Stimulated activated naive B cell treated with anti-CD40 and anti-IgM and Interleukin-4, amounts not matched to agents 10 μg/mL and 1 μg/mL and 100 μg/mL, for 72 hours (primary cell): ENCODE results near the gene TRAPPC3.

Experiments
- ATAC-seq, 2 donors: fragments of 150-1000 bp; cut with Tn5 transposase; replicated peaks; 2 replicates each; pipeline ENCODE4 v1.10.0; 2021; ENCODE audit warnings: moderate library complexity in 1 of 2
- DNase-seq: peaks from one replicate; pipeline ENCODE4 v3.0.0; 2021
- H3K27ac Mint-ChIP-seq: one replicate; pipeline ENCODE4 v1.8.0; 2022; ENCODE audit warnings: mild to moderate bottlenecking, mixed read lengths
- H3K27me3 Mint-ChIP-seq, 2 donors: one replicate each; pipeline ENCODE4 v1.8.0; 2022; ENCODE audit warnings: mixed read lengths in 2 of 2
- H3K36me3 Mint-ChIP-seq, 2 donors: one replicate each; pipeline ENCODE4 v1.8.0; 2022; ENCODE audit warnings: mixed read lengths in 2 of 2, mild to moderate bottlenecking in 1 of 2
- H3K4me1 Mint-ChIP-seq, 2 donors: one replicate each; pipeline ENCODE4 v1.8.0; 2022; ENCODE audit warnings: mixed read lengths in 2 of 2, mild to moderate bottlenecking in 1 of 2
- H3K4me3 Mint-ChIP-seq, 2 donors: one replicate each; pipeline ENCODE4 v1.8.0; 2022; ENCODE audit warnings: mild to moderate bottlenecking in 2 of 2, mixed read lengths in 2 of 2, moderate library complexity in 1 of 2
- H3K9me3 Mint-ChIP-seq, 2 donors: one replicate each; pipeline ENCODE4 v1.8.0; 2022; ENCODE audit warnings: mixed read lengths in 2 of 2, mild to moderate bottlenecking in 1 of 2

TRAPPC3 gene

DNA sequence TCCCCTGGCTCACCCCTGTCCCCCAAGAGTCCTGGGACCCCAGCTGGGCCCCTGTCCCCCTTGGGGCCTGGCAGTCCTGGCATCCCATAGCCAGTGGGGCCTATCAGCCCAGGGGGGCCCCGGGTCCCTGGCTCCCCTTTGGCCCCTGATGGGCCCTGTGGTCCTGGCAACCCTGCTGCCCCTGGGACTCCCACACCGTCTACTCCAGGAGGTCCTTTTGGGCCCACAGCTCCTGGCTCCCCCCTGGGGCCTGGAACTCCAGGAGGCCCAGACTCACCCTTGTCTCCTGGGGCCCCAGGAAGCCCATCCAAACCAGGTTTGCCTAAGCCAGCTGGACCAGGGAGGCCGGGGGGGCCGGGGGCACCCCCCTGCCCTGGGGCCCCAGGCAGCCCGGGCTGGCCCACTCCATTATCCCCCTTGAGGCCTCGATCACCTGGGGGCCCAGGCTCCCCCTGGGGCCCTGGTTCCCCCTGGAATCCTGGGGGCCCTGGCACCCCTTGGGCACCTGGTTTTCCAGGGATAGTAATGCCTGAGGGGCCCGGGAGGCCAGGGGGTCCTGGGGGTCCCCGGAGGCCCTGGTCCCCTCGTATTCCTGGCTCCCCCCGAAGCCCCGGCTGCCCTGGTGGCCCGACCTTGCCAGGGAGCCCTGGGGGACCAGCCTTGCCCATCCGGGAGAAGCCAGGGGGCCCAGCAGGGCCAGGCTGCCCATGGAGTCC, 50.5 kb downstream of the TRAPPC3 start:
- H3K4me3 Mint-ChIP-seq, result no peak overlapping the region
- H3K4me1 Mint-ChIP-seq, result peaks cover 0 to 11% of the 10 kb centered on the region in 2 donors
- DNase-seq (no peak), ATAC-seq (no peak)
- no peaks in the 10 kb centered on the region for H3K27me3 Mint-ChIP-seq
- no peaks in the 10 kb centered on the region for H3K9me3 Mint-ChIP-seq
- no peak overlapping the region for H3K27ac Mint-ChIP-seq
- H3K36me3 Mint-ChIP-seq, result peaks cover 8 to 9% of the 10 kb centered on the region in 2 donors

DNA sequence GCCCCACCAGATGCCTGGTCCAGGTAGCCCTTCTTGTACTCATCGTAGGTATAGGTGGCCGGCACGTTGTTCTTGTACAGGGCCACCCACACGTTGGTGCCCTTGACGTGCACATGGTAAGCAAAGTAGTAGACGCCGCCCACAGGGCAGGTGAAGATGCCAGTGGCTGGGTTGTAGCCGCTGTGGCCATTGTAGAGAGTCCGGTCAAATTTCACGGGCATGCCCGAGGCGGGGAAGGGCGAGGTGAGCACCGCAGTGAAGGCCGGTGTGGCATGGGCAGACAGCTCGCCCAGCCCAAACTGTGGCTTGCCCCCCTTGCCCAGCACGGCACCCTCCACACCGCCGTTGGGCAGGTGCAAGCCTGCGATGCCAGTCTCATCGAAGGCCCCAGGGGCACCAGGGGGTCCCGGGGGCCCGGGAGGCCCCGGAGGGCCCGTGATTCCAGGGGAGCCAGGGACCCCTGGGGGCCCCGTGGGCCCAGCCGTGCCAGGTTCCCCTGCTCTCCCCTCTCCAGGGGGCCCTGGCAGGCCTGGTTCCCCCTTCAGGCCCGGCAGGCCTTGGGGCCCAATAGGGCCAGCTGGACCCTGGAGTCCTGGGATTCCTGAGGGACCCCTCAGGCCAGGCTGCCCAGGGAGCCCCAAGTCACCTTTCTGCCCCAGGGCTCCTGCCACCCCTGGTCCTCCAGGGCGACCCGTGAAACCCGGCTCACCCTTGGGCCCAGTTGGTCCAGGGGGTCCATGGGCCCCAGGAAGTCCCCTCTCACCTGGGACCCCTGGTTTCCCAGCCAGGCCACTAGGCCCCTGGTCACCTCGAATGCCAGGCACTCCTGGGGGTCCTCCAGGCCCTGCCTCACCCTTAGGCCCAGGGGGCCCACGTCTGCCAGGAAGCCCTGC, 51.3 kb downstream of the TRAPPC3 start:
- DNase-seq, result no peak
- Mint-ChIP-seq H3K27ac (no peak overlapping the region), H3K4me3 (no peak overlapping the region)

DNA sequence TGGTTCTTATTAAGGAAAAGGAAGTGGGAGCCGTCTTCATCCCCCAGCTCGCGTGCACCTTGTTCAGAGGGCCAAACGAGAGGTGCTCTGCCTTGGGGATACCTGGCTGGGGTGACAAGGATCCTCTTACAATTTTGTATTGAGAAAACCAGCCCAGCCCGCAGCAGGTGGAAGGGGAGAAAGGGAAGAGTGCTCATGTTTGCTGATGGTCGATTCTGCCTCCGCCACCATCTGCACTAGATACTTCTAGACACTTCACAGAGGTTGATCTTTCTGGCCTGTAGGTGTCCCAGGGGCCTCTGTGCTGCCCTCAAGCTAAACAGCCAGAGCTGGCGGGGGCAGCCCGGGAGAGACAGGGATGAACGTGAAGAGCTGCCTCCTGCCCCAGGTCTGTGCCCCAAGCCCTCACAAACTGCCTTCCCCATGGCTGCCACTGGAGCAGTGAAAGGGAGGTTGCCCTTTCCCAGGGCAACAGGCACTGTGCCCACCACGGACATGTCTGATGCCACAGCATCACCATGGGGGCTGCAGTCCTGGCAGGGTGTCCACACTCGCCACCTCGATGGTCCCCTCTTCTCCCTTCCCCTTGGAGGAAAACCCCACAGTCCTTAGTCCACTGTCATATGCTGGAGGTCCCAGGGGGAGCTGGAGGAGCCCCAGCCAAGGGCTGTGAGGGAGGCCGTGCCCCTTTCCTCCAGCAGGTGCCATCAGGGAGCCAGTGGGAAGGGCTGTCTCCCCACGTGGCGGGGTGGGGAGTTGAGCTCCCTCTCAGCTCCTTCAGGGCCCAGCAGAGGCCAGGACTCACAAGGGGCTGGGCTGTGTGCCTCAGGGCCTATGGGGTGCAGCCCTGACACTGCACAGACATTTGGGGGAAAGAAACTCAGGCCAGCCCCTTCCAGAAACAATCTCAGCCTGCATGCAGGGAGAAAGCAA, 52.5 kb downstream of the TRAPPC3 start:
- Mint-ChIP-seq H3K27me3 (no peaks in the 10 kb centered on the region), H3K4me3 (no peak overlapping the region), H3K36me3 (peaks cover 21 to 27% of the 10 kb centered on the region in 2 donors), H3K27ac (peak overlapping the region; percentile 60), H3K4me1 (peaks cover 2 to 18% of the 10 kb centered on the region in 2 donors), H3K9me3 (no peaks in the 10 kb centered on the region)
- DNase-seq (no peak), ATAC-seq (no peak)

More for the DNA sequence above, 51.3 kb downstream of the TRAPPC3 start:
- H3K27me3 Mint-ChIP-seq, result no peaks in the 10 kb centered on the region
- no peaks in the 10 kb centered on the region for H3K9me3 Mint-ChIP-seq
- peaks cover 0 to 18% of the 10 kb centered on the region in 2 donors for H3K4me1 Mint-ChIP-seq
- ATAC-seq, result no peak
- H3K36me3 Mint-ChIP-seq, result peaks cover 15% of the 10 kb centered on the region in 2 donors

DNA sequence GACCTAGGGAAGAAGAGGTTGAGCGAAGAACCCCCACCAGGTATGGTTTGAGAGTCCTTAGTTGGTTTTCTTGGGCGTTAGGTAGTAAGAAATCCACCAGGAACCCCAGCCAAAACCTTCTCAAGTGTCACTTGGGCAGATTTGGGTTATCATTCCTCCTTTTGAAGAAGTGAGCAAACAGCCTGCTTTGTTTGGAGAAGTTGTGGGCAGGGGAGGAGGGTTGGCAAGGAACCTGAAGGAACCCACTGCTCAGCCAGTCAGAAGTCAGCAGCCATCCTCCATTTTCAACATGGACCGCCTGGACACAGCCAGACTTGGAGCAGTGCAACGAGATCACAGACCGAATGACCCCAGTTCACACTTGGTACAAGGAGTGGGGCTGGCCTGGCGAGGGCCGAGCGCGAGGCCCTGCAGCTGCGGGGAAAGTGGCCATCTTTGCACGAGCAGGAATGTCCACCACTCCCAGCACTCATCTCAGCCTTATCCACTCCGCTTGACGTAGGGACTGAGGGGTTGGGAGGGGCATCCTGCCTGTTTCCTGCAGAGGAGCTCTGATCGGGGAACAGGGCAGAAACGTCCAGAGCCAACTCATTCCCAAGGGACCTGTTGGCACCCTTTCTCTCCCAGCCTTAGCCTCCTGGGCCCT, 53.4 kb downstream of the TRAPPC3 start:
- ATAC-seq (no peak), DNase-seq (no peak)
- peaks cover 5 to 26% of the 10 kb centered on the region in 2 donors for H3K4me1 Mint-ChIP-seq
- peaks cover 22 to 36% of the 10 kb centered on the region in 2 donors for H3K36me3 Mint-ChIP-seq
- H3K27ac Mint-ChIP-seq, result no peak overlapping the region
- H3K4me3 Mint-ChIP-seq, result no peak overlapping the region
- H3K27me3 Mint-ChIP-seq, result no peaks in the 10 kb centered on the region
- no peaks in the 10 kb centered on the region for H3K9me3 Mint-ChIP-seq

DNA sequence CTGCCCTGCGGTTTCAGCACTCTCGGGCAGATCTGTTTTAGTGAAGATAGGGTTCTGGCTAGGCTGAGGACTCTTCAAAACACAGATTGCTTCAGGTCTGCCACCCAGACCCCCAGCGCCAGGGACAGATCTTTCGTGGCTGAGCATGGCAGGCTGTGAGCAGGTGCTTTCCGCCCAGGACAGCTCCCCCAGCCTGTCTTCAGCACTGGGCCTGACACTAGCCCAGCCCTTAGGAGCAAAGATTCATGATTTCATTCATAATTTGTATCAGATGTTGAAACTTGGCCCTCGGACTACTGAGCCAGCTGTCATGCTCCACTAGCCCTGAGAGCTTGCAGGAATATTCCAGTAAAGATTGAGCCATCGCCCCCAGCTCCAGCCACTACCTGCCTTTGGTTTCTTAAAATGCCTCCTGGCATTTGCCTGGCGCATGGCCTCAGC, 54.6 kb downstream of the TRAPPC3 start:
- no peak overlapping the region for H3K4me3 Mint-ChIP-seq
- H3K9me3 Mint-ChIP-seq, result no peaks in the 10 kb centered on the region
- H3K27me3 Mint-ChIP-seq, result no peaks in the 10 kb centered on the region
- H3K36me3 Mint-ChIP-seq, result peaks cover 27 to 42% of the 10 kb centered on the region in 2 donors
- H3K4me1 Mint-ChIP-seq, result peaks cover 11 to 29% of the 10 kb centered on the region in 2 donors
- H3K27ac Mint-ChIP-seq, result no peak overlapping the region
- ATAC-seq (no peak), DNase-seq (no peak)

GRCh38 chr1:36093929-36094328, 55.4 kb downstream of the TRAPPC3 start:
- ATAC-seq (no peak), DNase-seq (no peak)
- Mint-ChIP-seq H3K36me3 (peaks cover 29 to 46% of the 10 kb centered on the region in 2 donors), H3K9me3 (no peaks in the 10 kb centered on the region), H3K4me1 (peaks cover 15 to 32% of the 10 kb centered on the region in 2 donors), H3K27me3 (no peaks in the 10 kb centered on the region), H3K4me3 (no peak overlapping the region), H3K27ac (no peak overlapping the region)

GRCh38 chr1:36093226-36093625, 56.1 kb downstream of the TRAPPC3 start:
- DNase-seq, result no peak
- Mint-ChIP-seq H3K4me3 (no peak overlapping the region), H3K36me3 (peaks cover 29 to 46% of the 10 kb centered on the region in 2 donors), H3K9me3 (no peaks in the 10 kb centered on the region), H3K27me3 (no peaks in the 10 kb centered on the region), H3K4me1 (peaks cover 15 to 32% of the 10 kb centered on the region in 2 donors), H3K27ac (no peak overlapping the region)
- no peak for ATAC-seq

DNA sequence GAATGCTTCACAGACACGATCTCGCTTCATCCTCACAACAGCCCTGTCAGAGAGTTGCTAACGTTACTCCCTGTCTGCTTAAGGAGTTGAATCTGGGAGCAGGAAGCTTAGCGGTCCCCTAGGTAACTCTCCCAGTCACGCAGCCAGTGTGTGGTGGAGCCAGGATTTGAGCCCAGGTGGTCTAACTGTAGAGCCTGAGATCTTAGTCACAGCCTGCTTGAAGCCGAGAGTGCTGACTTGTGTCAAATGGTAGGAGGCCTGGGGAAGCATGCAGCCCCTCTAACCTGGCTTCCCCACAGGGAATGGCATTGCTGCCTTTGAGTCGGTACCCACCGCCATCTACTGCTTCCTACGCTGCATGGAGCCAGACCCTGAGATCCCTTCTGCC, 56.5 kb downstream of the TRAPPC3 start:
- Mint-ChIP-seq H3K4me1 (peaks cover 15 to 32% of the 10 kb centered on the region in 2 donors), H3K36me3 (peaks cover 29 to 46% of the 10 kb centered on the region in 2 donors), H3K27ac (no peak overlapping the region)

DNA sequence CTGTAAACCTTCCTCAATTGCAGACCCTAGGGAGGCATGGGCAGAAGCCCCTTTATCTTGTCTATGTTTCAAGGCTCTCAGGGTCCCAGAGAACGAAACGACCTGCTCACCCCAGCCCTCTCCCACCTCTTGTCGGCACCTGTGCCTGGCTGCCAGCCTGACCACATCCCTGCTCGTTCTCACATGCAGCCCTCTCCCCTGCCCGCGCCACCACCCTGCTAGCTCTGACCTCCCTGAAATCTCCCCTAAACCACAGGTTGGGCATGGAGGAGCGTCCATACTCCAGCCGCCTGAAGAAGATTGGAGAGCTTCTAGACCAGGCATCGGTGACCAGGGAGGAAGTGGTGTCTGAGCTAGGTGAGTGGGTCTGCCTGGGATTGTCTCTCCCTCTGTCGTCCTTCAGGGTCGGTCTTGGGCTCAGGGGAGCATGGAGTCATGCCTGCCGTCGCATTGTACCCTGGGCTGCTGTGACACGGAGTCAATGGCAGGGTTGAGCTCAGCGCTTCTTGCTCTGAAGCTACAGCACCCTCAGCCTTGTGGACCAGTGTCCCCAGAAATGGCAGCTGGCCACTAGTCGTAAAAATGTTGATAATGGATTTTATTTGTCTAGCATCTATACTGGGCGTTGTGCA, 57.0 kb downstream of the TRAPPC3 start:
- no peak overlapping the region for H3K27ac Mint-ChIP-seq
- ATAC-seq (no peak), DNase-seq (no peak)
- peaks cover 26 to 46% of the 10 kb centered on the region in 2 donors for H3K36me3 Mint-ChIP-seq
- no peak overlapping the region for H3K4me3 Mint-ChIP-seq
- no peaks in the 10 kb centered on the region for H3K9me3 Mint-ChIP-seq
- no peaks in the 10 kb centered on the region for H3K27me3 Mint-ChIP-seq
- H3K4me1 Mint-ChIP-seq, result peaks cover 15 to 32% of the 10 kb centered on the region in 2 donors

More for the DNA sequence above, 56.5 kb downstream of the TRAPPC3 start:
- no peaks in the 10 kb centered on the region for H3K9me3 Mint-ChIP-seq
- no peak for ATAC-seq
- no peak overlapping the region for H3K4me3 Mint-ChIP-seq
- no peaks in the 10 kb centered on the region for H3K27me3 Mint-ChIP-seq
- no peak for DNase-seq

GRCh38 chr1:36091698-36092097, 57.6 kb downstream of the TRAPPC3 start:
- H3K27ac Mint-ChIP-seq, result no peak overlapping the region

GRCh38 chr1:36091141-36091540, 58.1 kb downstream of the TRAPPC3 start:
- Mint-ChIP-seq H3K27ac (no peak overlapping the region), H3K27me3 (no peaks in the 10 kb centered on the region), H3K36me3 (peaks cover 26 to 37% of the 10 kb centered on the region in 2 donors), H3K4me3 (no peak overlapping the region), H3K9me3 (no peaks in the 10 kb centered on the region), H3K4me1 (peaks cover 15 to 28% of the 10 kb centered on the region in 2 donors)
- ATAC-seq (no peak), DNase-seq (no peak)

More at GRCh38 chr1:36091698-36092097, 57.6 kb downstream of the TRAPPC3 start:
- no peaks in the 10 kb centered on the region for H3K27me3 Mint-ChIP-seq
- H3K4me3 Mint-ChIP-seq, result no peak overlapping the region
- peaks cover 26 to 41% of the 10 kb centered on the region in 2 donors for H3K36me3 Mint-ChIP-seq
- DNase-seq (no peak), ATAC-seq (no peak)
- H3K9me3 Mint-ChIP-seq, result no peaks in the 10 kb centered on the region
- H3K4me1 Mint-ChIP-seq, result peaks cover 15 to 31% of the 10 kb centered on the region in 2 donors

- H3K27me3 Mint-ChIP-seq, result peaks cover 0 to 6% of the 10 kb centered on the region in 2 donors
- no peak for DNase-seq
- H3K4me1 Mint-ChIP-seq, result peaks cover 15 to 28% of the 10 kb centered on the region in 2 donors
- H3K36me3 Mint-ChIP-seq, result peaks cover 24 to 37% of the 10 kb centered on the region in 2 donors
- H3K9me3 Mint-ChIP-seq, result no peaks in the 10 kb centered on the region
- H3K4me3 Mint-ChIP-seq, result peak overlapping the region; percentile 91 to 96
- peak in 1 of 2 donors; percentile 18 for ATAC-seq
- peak overlapping the region; percentile 95 for H3K27ac Mint-ChIP-seq
These were observed 59.7 kb downstream of the TRAPPC3 start for GRCh38 chr1:36089393-36090121.
